NCI-H69 (cell line): ENCODE results near the gene VANGL2.

ENCODE experiments used
- DNase-seq: peaks from one replicate; lab custom pipeline; 2025; lab: John Stamatoyannopoulos, UW

Gene VANGL2

DNA sequence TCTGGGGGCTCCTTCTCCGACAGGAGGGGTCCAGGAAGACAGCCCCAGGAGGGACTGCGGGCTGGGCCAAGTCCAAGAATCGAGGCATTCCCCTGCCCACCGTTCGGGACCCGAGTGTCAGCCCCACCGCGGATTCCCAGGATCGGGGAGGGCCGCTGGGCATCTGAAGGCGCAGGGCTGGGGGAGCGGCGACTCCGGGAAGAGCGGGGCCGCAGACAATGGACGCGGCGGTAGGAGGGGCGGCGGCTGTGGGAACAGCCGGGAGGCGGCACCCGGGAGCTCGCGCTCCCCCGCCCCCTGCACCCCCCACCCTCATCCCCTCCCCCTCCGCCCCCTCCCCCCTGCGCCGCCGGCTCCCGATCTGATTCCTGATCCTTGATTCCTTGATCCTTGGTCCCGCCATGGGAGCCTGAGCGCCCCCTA is at the start of gene VANGL2:
Gene VANGL2 (plus strand): TSS at position 342 of the 423 bp plus-strand sequence. CDS start 15,274 bp downstream, outside the sequence.
- DNase-seq, result peak; percentile 87

DNA sequence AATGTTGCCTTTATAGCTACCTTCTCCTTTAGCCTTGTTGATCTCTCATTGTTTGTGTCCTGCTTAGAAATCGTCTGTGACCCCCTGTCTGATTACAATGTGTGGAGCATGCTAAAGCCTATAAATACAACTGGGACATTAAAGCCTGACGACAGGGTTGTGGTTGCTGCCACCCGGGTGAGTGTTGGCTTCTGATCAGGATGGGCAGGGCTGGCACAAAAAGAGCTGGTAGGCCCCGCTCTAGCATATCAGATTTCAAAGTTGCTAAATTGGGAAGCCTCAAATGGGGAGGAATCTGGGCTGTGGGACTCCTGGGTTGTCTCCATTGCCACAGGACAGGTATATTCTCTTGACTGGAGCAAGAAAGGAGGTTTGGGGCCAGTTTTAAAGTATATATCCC is 48.7 kb upstream of the VANGL2 start:
- no peak for DNase-seq

DNA sequence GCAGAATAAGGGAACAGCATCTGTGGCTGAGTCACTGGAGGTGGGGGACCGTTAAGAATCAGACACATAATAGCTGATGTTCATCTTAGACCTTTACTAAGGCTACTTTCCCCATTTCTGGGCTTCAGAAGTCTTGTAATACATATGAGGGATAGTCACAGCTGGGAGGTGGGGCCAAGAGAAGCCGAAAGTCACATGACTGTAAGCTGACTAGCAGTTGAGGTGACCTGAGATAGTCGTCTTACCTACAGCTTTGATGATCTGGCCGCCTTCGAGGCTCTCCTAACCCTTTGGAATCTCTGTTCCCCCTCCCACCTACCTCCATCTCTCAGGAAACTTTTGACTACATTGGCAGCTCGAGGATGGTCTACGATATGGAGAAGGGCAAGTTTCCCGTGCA is 47.8 kb upstream of the VANGL2 start:
- no peak for DNase-seq

DNA sequence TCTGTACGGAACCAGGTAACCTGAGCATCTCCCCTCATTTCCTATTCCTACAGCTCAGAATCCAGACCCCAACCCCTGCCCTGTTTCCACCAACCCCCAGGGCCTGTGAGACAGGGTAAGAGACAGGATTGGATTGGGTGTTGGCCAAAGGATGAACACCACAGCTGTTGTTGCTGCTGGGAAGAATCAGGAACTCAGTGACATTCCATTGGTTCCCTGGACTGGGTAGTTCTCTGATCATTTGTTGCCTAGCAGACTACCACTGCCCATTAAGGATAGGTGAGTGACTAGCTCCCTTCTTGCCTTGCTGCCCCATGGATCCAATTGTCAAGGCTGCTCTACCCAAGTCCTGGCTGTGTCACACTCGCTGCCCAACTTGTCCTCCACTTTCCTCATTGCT is 47.1 kb upstream of the VANGL2 start:
- DNase-seq, result no peak

DNA sequence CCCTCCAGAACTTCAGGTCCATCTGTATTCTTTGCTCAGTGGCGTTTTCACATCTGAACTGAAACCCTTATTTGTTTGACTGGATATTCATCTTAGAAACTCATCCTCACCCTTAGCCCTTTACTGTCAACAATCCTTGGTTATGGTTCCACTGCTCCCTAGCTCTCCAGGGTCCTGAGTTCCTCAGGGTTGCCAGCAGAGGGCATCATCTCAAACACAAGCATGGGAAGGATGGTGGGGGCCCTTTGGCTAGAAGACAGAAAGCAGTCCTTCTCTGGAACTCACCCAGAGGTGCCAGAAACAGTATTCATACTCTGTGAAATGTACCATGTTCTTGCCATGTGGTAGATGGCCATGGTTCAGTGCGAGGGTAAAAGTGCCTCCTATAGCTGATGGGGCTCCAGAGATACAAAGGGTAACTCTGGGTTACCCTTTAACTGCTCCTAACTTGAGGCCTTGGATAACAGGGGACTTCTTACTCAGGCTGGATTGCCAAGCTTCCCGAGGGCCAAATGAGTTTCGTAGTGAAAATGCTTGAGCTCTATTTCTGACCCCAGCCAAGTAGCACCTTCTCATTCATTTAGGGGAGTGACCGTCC is 45.9 kb upstream of the VANGL2 start:
- DNase-seq, result peak; percentile 69

GRCh38 chr1:160357286-160358002 is 42.9 kb upstream of the VANGL2 start:
- no peak for DNase-seq

- no peak for DNase-seq
These were observed 42.3 kb upstream of the VANGL2 start for GRCh38 chr1:160358073-160358472.

- peak; percentile 21 for DNase-seq
These were observed 40.7 kb upstream of the VANGL2 start for GRCh38 chr1:160359559-160360226.

DNA sequence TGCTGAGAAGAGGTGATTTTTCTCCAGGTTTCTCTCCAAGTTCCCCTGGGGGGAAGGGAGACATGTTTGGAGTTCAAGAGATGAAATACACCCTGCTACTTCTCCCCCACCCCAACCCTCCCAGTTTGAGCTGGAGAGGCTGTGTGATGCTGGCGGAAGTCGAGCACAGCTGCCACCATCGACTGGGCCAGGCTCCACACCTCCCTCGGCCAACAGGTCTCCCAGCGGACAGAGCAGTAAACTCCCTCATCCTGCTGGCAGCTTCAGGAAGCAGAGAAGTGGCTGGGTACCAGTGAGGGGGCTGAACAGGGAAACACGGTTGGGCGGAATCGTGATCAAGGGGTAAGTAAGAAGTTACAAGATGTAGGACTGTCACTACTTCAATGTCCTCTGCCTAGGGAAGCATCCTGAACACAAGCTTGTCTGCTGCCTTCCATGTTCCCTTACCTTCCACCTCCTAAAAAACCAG is 40.1 kb upstream of the VANGL2 start:
- DNase-seq, result no peak

DNA sequence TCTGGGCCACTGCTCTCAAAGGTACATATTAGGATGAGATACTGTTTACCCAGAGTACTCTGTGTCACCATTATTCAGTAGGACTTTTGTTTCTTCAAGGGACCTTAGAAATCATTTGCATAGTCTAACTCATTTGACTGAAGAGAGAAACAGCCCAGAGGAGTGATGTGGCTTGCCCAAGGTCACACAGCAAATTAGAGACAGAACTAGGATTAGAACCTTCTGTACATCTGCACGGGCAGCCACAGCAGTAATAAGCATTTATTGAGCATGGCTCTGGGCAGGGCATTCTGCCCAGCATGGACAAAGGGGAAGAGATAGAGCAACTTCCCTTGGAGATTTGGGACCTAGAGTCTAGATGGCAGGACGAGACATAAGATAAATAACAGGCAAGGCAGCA is 39.2 kb upstream of the VANGL2 start:
- DNase-seq, result no peak

- no peak for DNase-seq
These were observed 38.6 kb upstream of the VANGL2 start for GRCh38 chr1:160361814-160362167.

DNA sequence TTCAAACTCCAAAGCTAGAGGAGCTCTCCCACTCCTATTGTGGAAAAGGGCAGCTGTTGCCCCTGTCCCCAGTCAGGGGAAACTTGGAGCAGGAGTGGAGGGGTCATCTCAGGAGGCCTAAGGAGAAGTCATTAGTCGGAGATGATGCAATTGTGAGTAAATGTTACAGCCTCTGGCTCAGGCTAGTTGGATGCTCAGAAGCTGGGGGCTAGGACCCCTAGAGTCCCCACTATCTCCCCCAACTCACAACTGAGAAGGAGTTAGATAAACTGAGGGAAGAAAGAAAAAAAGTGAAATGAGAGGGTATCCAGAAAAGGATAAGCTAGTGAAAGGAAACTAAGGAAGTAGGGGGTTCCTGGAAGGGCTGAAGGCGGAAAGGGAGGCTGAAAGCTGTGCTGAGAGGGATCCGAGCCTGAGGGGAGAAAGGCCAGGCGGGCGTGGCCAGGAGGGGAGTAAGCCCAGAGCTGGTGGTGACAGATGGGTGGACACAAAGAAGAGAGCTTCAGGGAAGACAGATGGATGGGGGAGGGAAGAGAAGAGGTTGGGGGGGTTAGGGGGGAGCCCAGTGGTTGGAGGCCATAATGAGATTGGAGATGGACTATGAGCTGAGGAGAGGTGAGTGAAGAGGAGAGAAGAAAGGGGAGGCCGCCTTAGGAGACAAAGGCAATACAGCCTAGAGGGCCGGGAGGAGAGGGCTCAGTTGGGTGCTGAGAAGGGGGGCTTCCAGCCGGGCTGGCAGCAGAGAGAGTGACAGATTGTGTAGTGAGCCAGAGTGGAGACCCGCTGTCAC is 38.0 kb upstream of the VANGL2 start:
- DNase-seq, result peak; percentile 99

GRCh38 chr1:160363010-160363409 is 37.4 kb upstream of the VANGL2 start:
- DNase-seq, result peak; percentile 76

- DNase-seq, result peak; percentile 53
These were observed 36.2 kb upstream of the VANGL2 start for GRCh38 chr1:160363951-160364735.

- peak; percentile 95 for DNase-seq
These were observed 35.0 kb upstream of the VANGL2 start for GRCh38 chr1:160365325-160365724.

DNA sequence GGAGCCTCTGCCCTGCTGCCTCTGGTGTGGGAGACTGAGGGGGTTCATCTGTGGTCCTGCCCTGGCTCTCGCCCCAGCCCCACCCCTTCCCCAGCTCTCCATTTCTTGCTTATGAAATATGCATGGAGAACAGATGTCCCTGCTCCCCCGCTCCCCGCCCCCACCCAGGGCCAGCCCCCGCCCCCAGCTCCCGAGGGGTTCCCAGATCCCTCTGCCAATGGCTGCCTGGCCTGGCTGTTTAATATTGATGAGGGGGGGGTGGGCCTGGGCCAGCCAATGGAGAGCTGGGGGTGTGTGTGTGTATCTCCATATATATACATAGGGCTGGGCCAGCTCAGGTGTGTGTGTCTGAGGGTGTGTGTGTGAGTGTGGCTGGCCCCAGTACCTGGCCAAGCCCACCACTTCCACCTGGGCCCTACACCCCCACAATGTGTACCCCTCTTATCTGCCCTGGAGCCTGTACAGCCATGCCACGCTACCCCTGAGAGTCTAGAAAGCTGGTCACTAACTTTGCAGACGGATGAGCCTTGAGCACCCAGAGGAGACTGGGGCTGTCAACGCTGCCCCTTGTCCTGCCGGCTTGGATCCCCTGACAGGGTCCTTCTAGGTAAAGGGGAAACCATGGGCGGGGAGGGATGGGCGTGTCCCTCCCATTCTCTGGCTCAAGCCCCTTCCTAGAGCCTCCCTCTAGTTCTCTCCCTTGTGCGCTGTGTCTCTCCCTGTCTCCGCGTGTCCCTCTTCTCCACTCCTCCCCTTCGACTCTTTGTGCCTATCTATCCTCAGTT is 33.4 kb upstream of the VANGL2 start, which contains the start of gene NHLH1:
Gene NHLH1 (plus strand): TSS at position 341 of the 785 bp plus-strand sequence. CDS start 3,661 bp downstream, outside the sequence.
- DNase-seq, result peak; percentile 97

DNA sequence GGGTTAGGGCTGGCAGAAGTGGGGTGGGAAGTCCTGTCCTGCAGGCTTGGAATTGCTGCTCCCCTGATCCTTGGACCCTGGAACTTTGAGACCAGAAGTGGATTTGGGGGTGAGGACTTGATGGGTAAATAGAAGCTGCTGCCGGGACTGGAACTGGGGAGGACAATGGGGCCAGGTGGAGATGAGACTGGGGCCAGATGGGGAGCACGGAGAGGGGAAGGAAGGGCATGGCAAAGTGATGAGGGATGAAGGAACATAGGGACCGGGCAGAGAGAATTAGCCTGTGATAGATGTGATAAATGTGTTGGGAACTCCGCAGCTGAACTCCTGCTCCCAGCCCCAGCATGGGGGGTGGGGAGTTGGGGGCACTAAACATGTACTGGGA is 32.9 kb upstream of the VANGL2 start:
- DNase-seq, result peak; percentile 58

- DNase-seq, result peak; percentile 66
These were observed 32.1 kb upstream of the VANGL2 start for GRCh38 chr1:160367934-160368923.

DNA sequence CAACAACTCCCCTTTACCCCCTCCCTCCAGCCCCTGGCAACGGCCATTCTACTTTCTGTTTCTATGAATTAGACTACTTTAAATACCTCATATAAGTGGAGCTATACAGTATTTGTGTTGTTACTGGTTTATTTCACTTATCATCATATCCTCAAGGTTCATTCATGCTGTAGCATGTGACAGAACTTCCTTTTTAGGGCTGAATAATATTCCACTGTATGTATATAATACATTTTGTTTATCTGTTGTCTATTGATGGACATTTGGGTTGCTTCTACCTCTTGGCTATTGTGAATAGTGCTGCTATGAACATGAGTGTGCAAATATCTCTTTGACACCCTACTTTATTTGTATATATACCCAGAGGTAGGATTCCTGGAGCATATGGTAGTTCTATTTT is 31.3 kb upstream of the VANGL2 start:
- no peak for DNase-seq
